Fibroblast of lung (primary cell): ENCODE measurements around the gene FOSL2. TPM values are rescaled to one million over a fixed set of nuclear protein-coding genes. Genes with fewer than 3 reads are reported as not detected.
"Not testable (repeated sequence)": the region's sequence is repeated elsewhere in the genome, so short reads cannot be mapped to it uniquely, and the experiment has no call there.

Experiments
- DNase-seq, 2 donors: peaks; one replicate each; pipeline versions ENCODE4 v3.0.0 to v3.0.0-alpha.2; 2010; ENCODE audit warnings: low read depth in 2 of 2
- H2AFZ ChIP-seq: 2 replicates; pipeline ENCODE4 v1.5.1; 2012; ENCODE audit warnings: low read length, control low read depth, inconsistent platforms
- H3K27ac ChIP-seq: 2 replicates; pipeline ENCODE4 v1.5.1; 2011; ENCODE audit warnings: low read length, control low read depth; ENCODE audit not compliant: insufficient read depth
- H3K27me3 ChIP-seq: 2 replicates; pipeline ENCODE4 v1.5.1; 2011; ENCODE audit warnings: mild to moderate bottlenecking, low read length; ENCODE audit not compliant: control insufficient read depth, insufficient read depth
- H3K36me3 ChIP-seq: 2 replicates; pipeline ENCODE4 v1.5.1; 2011; ENCODE audit warnings: low read length; ENCODE audit not compliant: control insufficient read depth, insufficient read depth
- H3K4me1 ChIP-seq: 2 replicates; pipeline ENCODE4 v1.5.1; 2011; ENCODE audit warnings: low read length; ENCODE audit not compliant: control insufficient read depth, insufficient read depth; ENCODE audit errors: extremely low read depth
- H3K4me2 ChIP-seq: 2 replicates; pipeline ENCODE4 v1.5.1; 2011; ENCODE audit warnings: low read length, control low read depth; ENCODE audit not compliant: insufficient read depth; ENCODE audit errors: extremely low read depth
- H3K4me3 ChIP-seq, 4 experiments: fragments of 200-600 bp in 1 of 4; sonication (generic) in 1 of 4; replicated peaks in 1 of 4; 2 replicates each; pipeline ENCODE4 v1.5.1; 2011 to 2016; ENCODE audit warnings: low read length in 4 of 4, low read depth in 3 of 4, mild to moderate bottlenecking in 3 of 4, control low read depth in 2 of 4, inconsistent platforms in 1 of 4, mixed read lengths in 1 of 4; ENCODE audit not compliant: insufficient read depth in 1 of 4; ENCODE audit errors: control extremely low read depth in 1 of 4
- H3K79me2 ChIP-seq: 2 replicates; pipeline ENCODE4 v1.5.1; 2012; ENCODE audit warnings: mild to moderate bottlenecking, low read length, inconsistent platforms; ENCODE audit not compliant: control insufficient read depth, insufficient read depth
- H3K9ac ChIP-seq: 2 replicates; pipeline ENCODE4 v1.5.1; 2011; ENCODE audit warnings: mild to moderate bottlenecking, low read length, control low read depth; ENCODE audit not compliant: insufficient read depth
- H3K9me3 ChIP-seq: 2 replicates; pipeline ENCODE4 v1.5.1; 2012; ENCODE audit warnings: low read depth, low read length; ENCODE audit not compliant: control insufficient read depth, insufficient read depth
- H4K20me1 ChIP-seq: 2 replicates; pipeline ENCODE4 v1.5.1; 2011; ENCODE audit warnings: low read length; ENCODE audit not compliant: control insufficient read depth, insufficient read depth; ENCODE audit errors: extremely low read depth
- CTCF ChIP-seq, 2 donors: IDR thresholded peaks in 1 of 2; conservative IDR thresholded peaks in 1 of 2; 1 replicate in 1 of 2; 2 replicates in 1 of 2; pipeline ENCODE4 v1.5.1; 2011 to 2012; ENCODE audit warnings: low read length in 2 of 2, control low read depth in 1 of 2, inconsistent platforms in 1 of 2, low read depth in 1 of 2, mild to moderate bottlenecking in 1 of 2
- EZH2 ChIP-seq: IDR thresholded peaks from 2 replicates; pipeline ENCODE4 v1.5.1; 2012; ENCODE audit warnings: low read length, control low read depth, mild to moderate bottlenecking; ENCODE audit errors: missing control alignments
- polyA plus RNA-seq, 2 donors: library from polyadenylated mRNA; depleted of rRNA in 1 of 2; stranded (reverse) in 1 of 2; unstranded in 1 of 2; fragments of >200 nt; gene quantifications; 2 replicates each; pipeline ENCODE4 v1.2.1, GENCODE V29; 2011 to 2012; ENCODE audit warnings: missing spikeins in 1 of 2
- total RNA-seq: library from RNA; depleted of rRNA; stranded (reverse); fragments of >200 nt; gene quantifications from 2 replicates; pipeline ENCODE4 v1.2.1, GENCODE V29; 2014

The FOSL2 gene
- total and polyA plus RNA-seq, 2 donors (not counting 1 experiment from before 2014, with no cell fraction given): 58.9 to 83.6 TPM

- Histone ChIP-seq H3K27me3 (peaks cover 2% of the 10 kb centered on the region), H4K20me1 (no peaks in the 10 kb centered on the region), H2AFZ (no peak overlapping the region), H3K4me1 (peaks cover 2% of the 10 kb centered on the region), H3K9me3 (no peaks in the 10 kb centered on the region), H3K4me3 (no peak overlapping the region), H3K4me2 (no peak overlapping the region), H3K79me2 (no peaks in the 10 kb centered on the region), H3K27ac (no peak overlapping the region), H3K36me3 (no peaks in the 10 kb centered on the region), H3K9ac (no peak overlapping the region)
- no peak for TF ChIP-seq CTCF (conservative IDR thresholded peaks at IDR 0.05 in 1 of 2, IDR thresholded peaks at IDR 0.05 in 1 of 2; ENCODE audit: low read depth in 1 of 2, low read length in 2 of 2)
- TF ChIP-seq EZH2: no peak
- no peak for DNase-seq
Measured at GRCh38 chr2:28370354-28370753, 22.3 kb upstream of the FOSL2 start.

GRCh38 chr2:28371728-28372127 lies 20.9 kb upstream of the FOSL2 start:
- not testable (repeated sequence) for H3K4me3 ChIP-seq, H3K9ac ChIP-seq, H3K9me3 ChIP-seq, H3K27me3 ChIP-seq, H3K79me2 ChIP-seq, H3K4me1 ChIP-seq, DNase-seq, H3K4me2 ChIP-seq, H2AFZ ChIP-seq, H4K20me1 ChIP-seq, H3K27ac ChIP-seq, H3K36me3 ChIP-seq

- no peak overlapping the region for H3K4me2 ChIP-seq
- H3K9me3 ChIP-seq: no peaks in the 10 kb centered on the region
- no peaks in the 10 kb centered on the region for H4K20me1 ChIP-seq
- TF ChIP-seq EZH2 (no peak), CTCF (conservative IDR thresholded peaks at IDR 0.05 in 1 of 2, IDR thresholded peaks at IDR 0.05 in 1 of 2; ENCODE audit: low read depth in 1 of 2, low read length in 2 of 2) (no peak)
- H3K27me3 ChIP-seq: peaks cover 2% of the 10 kb centered on the region
- no peak overlapping the region for H3K9ac ChIP-seq
- H3K4me3 ChIP-seq: no peak overlapping the region
- peaks cover 2% of the 10 kb centered on the region for H3K4me1 ChIP-seq
- H3K27ac ChIP-seq: no peak overlapping the region
- DNase-seq: no peak
- H3K36me3 ChIP-seq: no peaks in the 10 kb centered on the region
- no peaks in the 10 kb centered on the region for H3K79me2 ChIP-seq
- no peak overlapping the region for H2AFZ ChIP-seq
Measured at GRCh38 chr2:28373854-28374253, 18.8 kb upstream of the FOSL2 start.
